HepG2 (cell line): Measurements from ENCODE around the gene GAS6.

Experiments used
- EZH2 ChIP-seq: conservative IDR thresholded peaks from 2 replicates; pipeline ENCODE4 v1.6.1; 2012; ENCODE audit warnings: mild to moderate bottlenecking, low read depth, low read length, moderate library complexity
- MIER2 ChIP-seq: IDR thresholded peaks from 2 replicates; pipeline ENCODE4 v1.6.1; 2016; ENCODE audit warnings: missing biosample characterization, missing genetic modification reagents
- PATZ1 ChIP-seq: sonication (generic); formaldehyde crosslinking; IDR thresholded peaks from 2 replicates; pipeline ENCODE4 v1.4.0; 2020; ENCODE audit warnings: missing genetic modification reagents
- PAX8 ChIP-seq: sonication (generic); formaldehyde crosslinking; IDR thresholded peaks from 2 replicates; pipeline ENCODE4 v1.8.0; 2022; ENCODE audit warnings: mild to moderate bottlenecking, missing genetic modification reagents, borderline replicate concordance
- PBX3 ChIP-seq: sonication (generic); formaldehyde crosslinking; IDR thresholded peaks from 2 replicates; pipeline ENCODE4 v1.8.1; 2023; ENCODE audit warnings: missing genetic modification reagents, inconsistent platforms, borderline replicate concordance
- THAP7 ChIP-seq: sonication (generic); formaldehyde crosslinking; IDR thresholded peaks from 2 replicates; pipeline ENCODE4 v1.8.1; 2023; ENCODE audit warnings: mild to moderate bottlenecking, missing genetic modification reagents
- ZFP90 ChIP-seq: sonication (generic); formaldehyde crosslinking; IDR thresholded peaks from 2 replicates; pipeline ENCODE4 v1.8.0; 2022; ENCODE audit warnings: missing genetic modification reagents, mild to moderate bottlenecking, inconsistent platforms, borderline replicate concordance

- no peak for TF ChIP-seq PATZ1 (CRISPR knock-in tag)
- TF ChIP-seq THAP7 (CRISPR knock-in tag) = no peak
- no peak for TF ChIP-seq EZH2
- no peak for TF ChIP-seq MIER2 (CRISPR knock-in tag)
- no peak for TF ChIP-seq ZFP90
- TF ChIP-seq PBX3 (CRISPR knock-in tag) = no peak
- TF ChIP-seq PAX8 (CRISPR knock-in tag) = no peak
Observed at GRCh38 chr13:113842336-113843062, 21.4 kb downstream of the GAS6 start.
